Activated B cell treated with CpG ODN at 0.5 μM for 24 hours (primary cell): ENCODE data around the gene SORCS1. TPM values are rescaled to one million over a fixed set of nuclear protein-coding genes. Genes with fewer than 3 reads are reported as not detected.

Experiments used
- ATAC-seq: fragments of 200-7000 bp; cut with Tn5 transposase; one replicate; pipeline ENCODE4 v1.10.0; 2021; ENCODE audit warnings: low read depth, mild to moderate bottlenecking, moderate library complexity
- CTCF ChIA-PET: fragments of 350-600 bp; sonication (Branson Sonifier 250); formaldehyde crosslinking; loops from one replicate; lab custom pipeline; 2021; ENCODE audit warnings: antibody characterized with exemption; lab: Charles Lee
- POLR2A ChIA-PET: fragments of 350-600 bp; sonication (Branson Sonifier 250); formaldehyde crosslinking; loops from one replicate; lab custom pipeline; 2021; ENCODE audit warnings: antibody characterized with exemption; lab: Charles Lee
- DNase-seq: peaks from one replicate; pipeline ENCODE4 v3.0.0; 2022
- H3K27ac Mint-ChIP-seq: one replicate; pipeline ENCODE4 v1.8.0; 2020; ENCODE audit warnings: mixed read lengths
- H3K27me3 Mint-ChIP-seq: one replicate; pipeline ENCODE4 v1.8.0; 2021; ENCODE audit warnings: mixed read lengths
- H3K36me3 Mint-ChIP-seq: one replicate; pipeline ENCODE4 v1.8.0; 2021; ENCODE audit warnings: low read depth, mixed read lengths
- H3K4me1 Mint-ChIP-seq: one replicate; pipeline ENCODE4 v1.8.0; 2021; ENCODE audit warnings: mixed read lengths
- H3K4me3 Mint-ChIP-seq: one replicate; pipeline ENCODE4 v1.8.0; 2020; ENCODE audit warnings: mild to moderate bottlenecking, mixed read lengths
- H3K9me3 Mint-ChIP-seq: one replicate; pipeline ENCODE4 v1.8.0; 2020; ENCODE audit warnings: mixed read lengths
- CTCF ChIP-seq: fragments of 200-600 bp; IDR thresholded peaks from one replicate; pipeline ENCODE4 v1.8.0; 2022; ENCODE audit warnings: antibody characterized with exemption, mild to moderate bottlenecking
- intact Hi-C: fragments of 100-400 bp; cut with micrococcal nuclease; formaldehyde crosslinking; loops from one replicate; pipeline ENCODE4 v1.15.1; 2024
- total RNA-seq: library from RNA; stranded (reverse); gene quantifications from 2 replicates; pipeline ENCODE4 v1.2.3, GENCODE V29; 2022

Gene SORCS1
- total RNA-seq, 1 donor from 2014 or later = not detected

- ATAC-seq (no peak), DNase-seq (no peak)
- intact Hi-C loops = no loop called here
- TF ChIP-seq CTCF = no peak
- POLR2A ChIA-PET = no interaction called here
- H3K4me1 Mint-ChIP-seq = peaks cover 6% of the 10 kb centered on the region
- no peak overlapping the region for H3K27ac Mint-ChIP-seq
- no peaks in the 10 kb centered on the region for H3K9me3 Mint-ChIP-seq
- H3K27me3 Mint-ChIP-seq = no peaks in the 10 kb centered on the region
- no peaks in the 10 kb centered on the region for H3K36me3 Mint-ChIP-seq
- CTCF ChIA-PET = no interaction called here
- no peak overlapping the region for H3K4me3 Mint-ChIP-seq
Observed at GRCh38 chr10:106832846-106833245, 331.7 kb downstream of the SORCS1 start.

- no peak for DNase-seq
- no peak overlapping the region for H3K4me3 Mint-ChIP-seq
- no peaks in the 10 kb centered on the region for H3K9me3 Mint-ChIP-seq
- ChIA-PET CTCF (no interaction called here), POLR2A (no interaction called here)
- no peak for ATAC-seq
- no peaks in the 10 kb centered on the region for H3K4me1 Mint-ChIP-seq
- no peak for TF ChIP-seq CTCF
- no peaks in the 10 kb centered on the region for H3K27me3 Mint-ChIP-seq
- no peak overlapping the region for H3K27ac Mint-ChIP-seq
- intact Hi-C loops = no loop called here
- H3K36me3 Mint-ChIP-seq = no peaks in the 10 kb centered on the region
Observed at GRCh38 chr10:106830471-106830870, 334.0 kb downstream of the SORCS1 start.

GRCh38 chr10:106830006-106830405 lies 334.5 kb downstream of the SORCS1 start:
- Mint-ChIP-seq H3K36me3 (no peaks in the 10 kb centered on the region), H3K9me3 (no peaks in the 10 kb centered on the region), H3K27ac (no peak overlapping the region), H3K27me3 (no peaks in the 10 kb centered on the region), H3K4me1 (no peaks in the 10 kb centered on the region), H3K4me3 (no peak overlapping the region)
- POLR2A ChIA-PET = no interaction called here
- no peak for TF ChIP-seq CTCF
- ATAC-seq = no peak
- DNase-seq = no peak
- intact Hi-C loops = no loop called here
- CTCF ChIA-PET = no interaction called here

GRCh38 chr10:106826716-106827115 lies 337.8 kb downstream of the SORCS1 start:
- H3K4me3 Mint-ChIP-seq = no peak overlapping the region
- POLR2A ChIA-PET = no interaction called here
- H3K36me3 Mint-ChIP-seq = no peaks in the 10 kb centered on the region
- H3K9me3 Mint-ChIP-seq = no peaks in the 10 kb centered on the region
- no peak overlapping the region for H3K27ac Mint-ChIP-seq
- no peaks in the 10 kb centered on the region for H3K27me3 Mint-ChIP-seq
- intact Hi-C loops = no loop called here
- DNase-seq = no peak
- no peak for TF ChIP-seq CTCF
- ATAC-seq = no peak
- H3K4me1 Mint-ChIP-seq = no peaks in the 10 kb centered on the region
- CTCF ChIA-PET = no interaction called here

GRCh38 chr10:106825576-106826364 lies 338.7 kb downstream of the SORCS1 start:
- Mint-ChIP-seq H3K9me3 (no peaks in the 10 kb centered on the region), H3K4me1 (no peaks in the 10 kb centered on the region), H3K27ac (no peak overlapping the region), H3K36me3 (no peaks in the 10 kb centered on the region), H3K27me3 (no peaks in the 10 kb centered on the region), H3K4me3 (no peak overlapping the region)
- no peak for TF ChIP-seq CTCF
- ATAC-seq = no peak
- ChIA-PET POLR2A (no interaction called here), CTCF (no interaction called here)
- no peak for DNase-seq
- intact Hi-C loops = no loop called here
